GM21619 (cell line): ENCODE results near the gene TMPRSS9.
"Not testable (repeated sequence)": the region's sequence is repeated elsewhere in the genome, so short reads cannot be mapped to it uniquely, and the experiment has no call there.

Experiments used
- ATAC-seq: cut with Tn5 transposase; IDR thresholded peaks from one replicate; pipeline ENCODE4 v1.9.1; 2021; ENCODE audit not compliant: unreplicated experiment

TMPRSS9 gene

DNA sequence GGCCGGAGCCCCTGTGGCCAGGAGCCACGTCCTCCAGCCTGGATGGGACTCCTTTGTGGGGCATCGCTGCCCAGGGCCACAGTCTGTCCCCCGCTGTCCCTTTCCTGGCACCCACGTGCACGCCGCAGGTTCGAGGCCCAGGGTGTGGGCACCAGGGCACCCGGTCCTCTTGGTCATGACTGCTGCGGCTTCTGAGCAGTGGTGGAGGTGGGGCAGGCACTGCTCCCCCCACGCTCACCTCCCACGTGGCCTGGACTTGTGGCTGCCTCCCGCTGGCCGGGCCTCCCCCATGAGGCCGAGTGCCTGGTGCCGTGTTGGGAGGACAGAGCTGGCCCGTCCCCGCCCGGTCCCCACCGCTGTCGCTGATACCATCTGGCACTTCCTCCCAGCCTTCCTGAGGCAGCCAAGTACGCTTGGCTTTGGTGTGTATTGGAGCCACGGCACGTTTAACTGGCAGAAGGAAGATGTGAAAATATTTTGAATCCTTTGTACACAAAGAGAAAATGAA, 18.8 kb upstream of the TMPRSS9 start:
- ATAC-seq, result no peak

- no peak for ATAC-seq
These were observed 18.1 kb upstream of the TMPRSS9 start for GRCh38 chr19:2341982-2342381.

DNA sequence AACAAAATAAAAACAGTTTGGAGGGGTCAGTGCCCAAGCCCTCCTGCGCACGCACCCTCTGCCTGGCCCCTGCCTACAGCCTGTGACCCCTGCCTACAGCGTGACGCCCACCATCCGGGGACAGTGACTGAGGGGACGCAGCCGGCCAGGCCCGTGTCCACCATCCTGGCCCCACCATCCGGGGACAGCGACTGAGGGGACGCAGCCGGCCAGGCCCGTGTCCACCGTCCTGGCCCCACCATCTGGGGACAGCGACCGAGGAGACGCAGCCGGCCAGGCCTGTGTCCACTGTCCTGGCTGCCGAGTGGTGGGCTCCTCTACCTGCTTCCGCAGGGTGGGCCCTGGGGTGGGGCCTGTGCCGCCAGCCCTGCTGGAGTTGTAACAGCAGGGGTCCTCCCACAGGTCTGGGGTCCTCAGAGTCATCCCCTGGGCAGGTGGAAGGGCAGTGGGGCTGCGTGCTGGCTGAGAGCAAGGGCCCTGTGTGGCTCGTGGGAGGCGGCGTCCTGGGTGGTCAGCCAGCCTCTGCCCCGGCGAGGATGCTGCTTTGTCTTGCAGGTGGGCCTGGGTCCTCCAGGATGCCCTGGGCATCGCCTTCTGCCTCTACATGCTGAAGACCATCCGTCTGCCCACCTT, 17.3 kb upstream of the TMPRSS9 start:
- ATAC-seq, result no peak

DNA sequence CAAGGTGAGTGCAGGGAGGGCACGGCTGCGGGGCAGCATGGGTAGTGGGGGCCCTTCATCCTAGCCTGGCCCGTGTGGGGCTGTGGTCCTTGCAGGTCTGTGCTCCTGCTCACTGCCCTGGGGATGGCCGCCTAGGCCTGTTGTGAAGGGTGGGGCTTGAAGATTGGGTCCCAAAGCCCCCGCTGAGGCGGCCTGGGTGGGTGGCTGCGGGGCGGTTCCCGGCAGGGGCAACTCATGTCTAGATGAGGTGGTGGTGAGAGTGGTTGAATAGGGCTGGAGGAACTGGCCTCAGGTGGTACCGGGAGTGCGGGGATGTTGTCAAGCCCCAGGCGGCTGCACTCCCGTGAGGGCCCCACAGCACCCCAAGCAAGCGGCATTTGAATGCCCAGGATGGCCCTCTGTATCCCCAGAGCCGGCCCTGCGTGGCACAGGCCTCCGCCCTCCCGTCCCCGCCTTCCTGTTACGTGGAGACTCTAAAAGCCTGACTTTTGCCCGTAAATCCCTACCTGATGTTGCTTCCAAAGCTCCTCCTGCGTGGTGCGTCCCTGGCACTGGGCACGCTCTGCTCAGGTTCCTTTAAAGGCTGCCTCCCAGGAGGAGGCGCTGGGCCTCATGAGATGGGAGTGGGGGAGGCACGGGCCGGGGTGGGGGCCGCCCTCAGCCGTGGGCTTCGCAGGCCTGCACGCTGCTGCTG, 16.6 kb upstream of the TMPRSS9 start:
- no peak for ATAC-seq

DNA sequence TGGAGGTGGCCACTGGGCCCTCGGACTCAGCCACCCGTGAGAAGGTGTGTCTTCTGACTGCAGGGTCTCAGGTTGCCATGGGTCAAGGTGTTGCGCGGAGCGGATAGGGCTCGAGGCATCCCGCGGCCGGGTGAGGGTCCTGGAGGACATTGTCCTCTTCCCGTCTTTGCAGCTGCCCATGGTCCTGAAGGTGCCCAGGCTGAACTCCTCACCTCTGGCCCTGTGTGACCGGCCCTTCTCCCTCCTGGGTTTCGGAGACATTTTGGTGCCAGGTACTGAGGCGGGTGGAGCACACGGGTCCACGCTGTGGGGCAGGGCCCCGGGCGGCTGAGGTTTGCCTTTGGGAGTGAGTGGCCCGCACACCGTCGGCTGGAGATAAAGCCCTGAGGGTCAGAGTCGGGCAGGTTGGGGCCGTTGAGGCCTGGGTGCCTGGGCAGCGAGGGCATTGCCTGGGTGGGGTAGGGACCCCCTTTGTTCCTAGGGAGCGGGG, 15.6 kb upstream of the TMPRSS9 start:
- ATAC-seq, result no peak

GRCh38 chr19:2345076-2345475, 15.0 kb upstream of the TMPRSS9 start:
- no peak for ATAC-seq

- no peak for ATAC-seq
These were observed 14.0 kb upstream of the TMPRSS9 start for GRCh38 chr19:2345794-2346663.

DNA sequence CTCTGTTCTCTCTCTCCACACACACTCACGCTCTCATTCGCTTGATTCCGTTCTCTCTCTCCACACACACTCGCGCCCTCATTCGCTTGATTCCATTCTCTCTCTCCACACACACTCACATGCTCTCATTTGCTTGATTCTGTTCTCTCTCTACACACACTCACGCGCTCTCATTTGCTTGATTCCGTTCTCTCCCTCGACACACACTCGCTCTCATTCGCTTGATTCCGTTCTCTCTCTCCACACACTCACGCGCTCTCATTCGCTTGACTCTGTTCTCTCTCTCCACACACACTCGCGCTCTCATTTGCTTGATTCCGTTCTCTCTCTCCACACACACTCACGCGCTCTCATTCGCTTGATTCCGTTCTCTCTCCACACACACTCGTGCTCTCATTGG, 10.2 kb upstream of the TMPRSS9 start:
- not testable (repeated sequence) for ATAC-seq

DNA sequence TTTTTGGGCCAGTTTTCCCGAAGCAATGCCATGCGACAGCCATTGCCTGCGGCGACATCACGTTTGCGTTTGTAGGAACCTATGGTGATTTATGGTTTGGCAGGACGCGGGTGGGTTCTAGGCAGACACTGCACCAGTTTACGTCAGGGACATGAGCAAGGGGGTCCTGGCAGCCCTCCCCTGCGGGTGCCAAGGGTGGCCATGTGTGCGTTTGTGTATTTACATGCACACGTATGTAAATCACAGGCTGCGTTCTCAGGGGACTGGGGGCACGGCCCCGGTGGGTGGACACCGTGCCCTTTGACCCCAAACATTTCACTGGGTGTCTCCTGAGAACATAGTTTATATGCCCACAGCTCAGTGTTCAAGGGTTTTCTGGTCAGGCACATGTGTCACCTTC, 9.4 kb upstream of the TMPRSS9 start:
- ATAC-seq, result no peak

GRCh38 chr19:2351591-2351990, 8.5 kb upstream of the TMPRSS9 start:
- ATAC-seq, result no peak

DNA sequence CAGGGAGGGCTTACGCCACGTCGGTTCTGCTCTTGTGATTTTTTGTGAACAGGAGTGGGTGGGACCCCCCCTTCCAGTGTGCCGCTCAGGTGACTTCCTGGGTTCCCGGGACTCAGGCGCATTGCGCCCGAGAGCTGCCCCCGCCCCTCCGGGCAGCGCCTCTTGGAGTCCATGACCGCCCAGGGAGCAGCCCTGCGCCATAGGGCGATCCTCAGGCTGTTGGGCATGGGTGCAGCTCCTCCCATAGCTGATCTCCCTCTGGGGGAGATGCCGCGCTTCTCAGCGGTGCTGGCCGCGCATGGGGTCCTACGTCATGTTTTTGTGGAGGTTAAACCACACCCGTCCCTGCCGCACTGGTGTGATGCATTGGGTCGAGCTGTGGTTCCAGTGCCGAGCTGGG, 7.9 kb upstream of the TMPRSS9 start:
- ATAC-seq, result no peak

DNA sequence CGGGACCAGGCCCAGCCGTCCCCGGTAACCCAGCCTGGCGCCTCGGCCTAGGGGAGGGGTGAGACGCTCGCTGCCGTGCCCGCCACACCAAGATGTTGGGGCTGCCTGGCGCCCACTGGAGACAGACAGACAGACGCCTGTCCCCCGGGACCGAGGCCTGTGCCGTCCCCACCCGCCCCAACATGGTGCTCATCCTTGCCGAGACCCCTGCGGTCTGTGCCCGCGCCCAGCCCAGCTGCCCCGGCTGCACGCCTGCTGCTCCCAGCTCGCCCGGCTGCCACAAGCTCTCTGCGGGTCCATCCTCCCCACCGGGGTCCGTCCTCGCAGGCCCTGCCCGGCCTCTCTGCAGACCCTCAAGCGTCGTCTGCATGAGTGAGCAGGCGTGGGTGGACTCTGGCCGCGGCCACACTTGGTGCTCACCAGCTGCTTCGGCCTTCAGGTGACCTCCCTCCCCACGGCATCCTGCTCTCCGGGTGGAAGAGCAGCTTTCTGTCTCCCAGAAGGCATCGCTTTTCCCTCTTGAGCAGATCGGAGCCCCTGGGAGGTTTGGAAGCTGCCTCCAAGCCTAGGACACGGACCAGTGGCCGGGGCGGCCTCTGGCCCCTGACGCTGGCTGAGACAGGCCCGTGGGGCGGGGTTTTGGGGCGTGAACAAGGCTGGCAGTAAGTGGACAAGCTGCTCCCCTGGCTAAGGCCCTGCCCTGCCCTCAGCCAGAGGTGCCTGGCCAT, 6.7 kb upstream of the TMPRSS9 start:
- ATAC-seq, result no peak

DNA sequence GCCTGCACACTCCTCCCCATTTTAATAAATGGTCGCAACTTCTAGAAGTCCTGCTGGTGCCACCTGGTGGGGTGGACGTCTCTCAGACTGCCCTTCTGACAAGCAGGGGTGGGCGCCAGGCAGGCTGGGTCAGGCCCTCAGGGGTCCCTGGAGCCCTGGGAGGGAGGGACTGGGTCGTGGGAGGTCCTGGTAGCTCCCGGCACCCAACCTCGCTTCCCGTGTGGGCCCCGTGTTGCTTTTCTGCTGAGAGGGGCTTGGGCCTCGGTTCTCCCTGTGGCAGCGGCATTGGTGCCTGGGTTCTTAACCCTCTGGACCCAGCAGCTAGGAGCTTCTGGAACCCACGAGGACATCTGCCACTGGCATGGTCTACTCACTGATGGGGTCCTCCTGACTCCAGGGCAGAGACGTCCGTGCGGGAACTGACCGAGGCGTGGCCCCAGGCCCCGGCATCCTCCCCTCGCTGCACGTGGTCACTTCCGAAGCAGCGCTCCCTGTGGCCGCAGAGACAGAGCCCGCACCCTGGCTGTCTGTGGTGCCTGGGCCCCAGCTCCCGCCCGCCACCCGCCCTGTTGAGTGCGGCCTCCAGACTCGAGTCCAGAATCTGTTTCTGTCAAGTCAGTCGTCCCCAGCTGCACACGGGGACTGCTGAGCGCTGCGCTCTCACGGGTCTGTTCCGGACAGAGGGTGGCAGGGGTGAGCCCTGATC, 6.0 kb upstream of the TMPRSS9 start:
- no peak for ATAC-seq

DNA sequence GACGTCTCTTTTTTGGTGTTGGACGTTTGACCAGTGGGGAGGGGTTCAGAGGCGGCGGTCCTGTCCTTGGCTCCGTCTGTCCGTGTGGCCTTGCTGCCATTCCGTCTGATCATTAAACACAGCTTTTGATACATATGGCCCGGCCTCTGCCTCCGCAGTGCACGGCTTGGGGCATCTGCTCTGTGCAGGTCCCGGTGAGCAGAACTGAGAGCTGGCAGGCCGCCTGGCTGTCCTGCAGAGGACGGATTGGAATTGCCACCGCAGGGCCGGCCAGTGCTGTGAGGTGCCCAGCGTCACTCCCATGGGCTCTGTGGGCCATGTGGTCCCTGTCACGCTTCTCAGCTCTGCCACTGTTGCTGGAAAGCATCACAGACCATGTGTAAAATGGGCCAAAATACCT, 5.4 kb upstream of the TMPRSS9 start:
- no peak for ATAC-seq

DNA sequence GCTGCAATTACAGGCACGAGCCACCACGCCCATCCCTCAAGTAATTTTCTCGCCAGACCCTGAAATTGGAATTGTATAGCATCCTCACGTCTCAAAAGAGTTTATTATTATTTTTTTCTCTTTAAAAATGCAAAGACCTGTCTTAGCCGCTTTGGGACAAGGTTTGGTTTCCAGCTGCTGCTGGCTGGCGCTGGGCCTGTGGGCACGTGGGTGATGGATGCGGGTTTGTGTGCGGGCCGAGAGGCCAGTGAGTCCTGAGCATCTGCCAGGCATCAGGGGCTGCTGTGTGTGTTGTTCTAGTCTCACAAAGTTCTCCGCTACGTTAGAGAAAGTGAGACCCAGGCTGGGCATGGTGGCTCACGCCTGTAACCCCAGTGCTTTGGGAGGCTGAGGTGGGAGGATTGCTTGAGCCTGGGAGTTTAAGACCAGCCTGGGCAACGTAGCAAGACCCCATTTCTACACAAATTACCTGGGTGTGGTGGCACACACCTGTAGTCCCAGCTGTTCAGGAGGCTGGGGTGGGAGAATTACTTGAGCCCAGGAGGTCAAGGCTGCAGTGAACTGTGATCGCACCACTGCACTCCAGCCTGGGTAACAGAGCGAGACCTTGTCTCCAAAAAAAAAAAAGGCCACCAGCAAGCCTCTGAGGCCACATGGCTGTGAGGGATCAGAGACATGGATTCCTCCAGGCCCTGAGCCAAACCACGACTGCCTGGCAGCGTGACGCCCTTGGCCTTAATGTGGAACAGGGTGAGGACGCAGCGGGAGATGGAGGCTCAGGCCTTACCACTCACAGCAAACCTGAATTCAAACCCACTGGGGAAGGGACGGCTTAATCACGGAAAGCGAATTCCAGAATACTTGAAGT, 4.7 kb upstream of the TMPRSS9 start:
- ATAC-seq, result no peak

DNA sequence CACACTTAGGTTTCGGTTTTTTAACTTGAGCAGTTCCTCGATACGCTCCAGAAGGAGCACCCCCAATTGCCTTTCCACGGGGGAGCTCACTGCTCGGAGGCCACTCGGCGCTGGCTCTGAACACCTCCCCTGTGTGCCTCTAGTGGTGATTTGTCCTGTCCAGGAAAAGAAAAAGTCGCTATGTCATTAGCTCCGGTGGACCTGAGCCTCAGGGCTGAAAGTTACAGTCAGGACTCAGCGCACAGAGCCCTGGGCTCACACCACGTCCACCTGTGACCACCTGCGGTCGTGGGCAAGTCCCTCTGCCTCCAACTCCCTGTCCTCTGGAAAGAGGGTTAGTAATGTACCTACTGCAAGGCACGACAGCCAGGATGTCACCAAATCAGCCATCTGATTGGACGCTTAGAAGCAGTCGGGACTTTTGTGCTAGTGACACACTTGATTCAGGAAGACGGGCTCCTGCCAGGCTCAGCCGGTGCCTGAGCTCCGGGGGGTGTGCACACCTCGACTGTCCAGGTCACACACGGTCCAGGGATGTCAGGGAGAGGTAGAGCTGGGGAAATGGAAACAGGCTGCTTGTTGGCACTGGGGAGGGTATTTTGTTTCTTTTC, 3.9 kb upstream of the TMPRSS9 start:
- no peak for ATAC-seq

GRCh38 chr19:2357279-2358206, 2.5 kb upstream of the TMPRSS9 start:
- ATAC-seq, result no peak
